ENCODE measurements around the gene ZNF487.
"Not testable (repeated sequence)": the region's sequence is repeated elsewhere in the genome, so short reads cannot be mapped to it uniquely, and the experiment has no call there.

The ZNF487 gene

GRCh38 chr10:43436291-43437140 is at the start of gene ZNF487:
Gene ZNF487 (plus strand): TSS chr10:43437111. CDS start chr10:43475814, 38,703 bp downstream.
- peak; percentile 79 to 82 for DNase-seq

- DNase-seq, result no peak
Measured at GRCh38 chr10:43387678-43388032, 49.3 kb upstream of the ZNF487 start.

GRCh38 chr10:43389867-43390266 is 47.0 kb upstream of the ZNF487 start:
- DNase-seq, result no peak

DNA sequence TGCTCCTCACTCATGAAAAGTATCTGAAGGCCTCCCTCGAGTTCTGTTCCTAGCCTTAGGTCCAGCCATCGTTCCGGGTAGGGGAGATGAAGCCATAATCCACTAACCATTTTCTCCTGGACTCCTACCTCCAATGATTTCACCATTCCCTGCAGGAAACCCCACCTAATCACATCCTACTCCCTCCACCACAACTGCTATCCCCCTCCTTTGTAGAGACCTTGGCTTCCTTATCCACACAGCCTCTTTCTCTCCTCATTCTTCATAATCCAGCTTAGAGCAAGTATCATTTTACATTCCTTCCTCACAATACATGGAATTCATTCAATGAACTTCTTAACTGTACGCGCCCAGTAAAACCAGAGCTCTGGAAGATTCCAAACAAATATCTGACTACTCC is 46.6 kb upstream of the ZNF487 start:
- no peak for DNase-seq

- no peak for DNase-seq
Measured at GRCh38 chr10:43390759-43391158, 46.2 kb upstream of the ZNF487 start.

DNA sequence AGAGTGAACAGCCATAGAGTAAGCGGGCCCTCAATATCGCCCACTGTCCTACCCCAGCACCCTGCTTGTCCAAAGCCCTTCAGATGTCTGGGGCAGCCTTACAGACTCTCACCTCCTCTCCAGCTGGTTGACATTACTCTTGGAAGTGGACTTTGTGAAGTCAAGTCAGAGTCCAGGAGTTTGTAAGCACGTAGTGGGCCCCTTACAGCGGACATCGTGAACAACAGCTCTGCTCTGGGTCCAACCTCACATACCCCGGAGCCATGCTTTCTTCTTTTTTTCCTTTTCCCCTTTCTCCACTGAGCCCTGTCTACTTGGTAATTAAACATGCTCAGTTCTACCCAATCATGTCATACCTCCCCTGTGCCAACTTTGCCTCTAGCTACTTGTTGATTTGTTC is 45.4 kb upstream of the ZNF487 start:
- no peak for DNase-seq

DNA sequence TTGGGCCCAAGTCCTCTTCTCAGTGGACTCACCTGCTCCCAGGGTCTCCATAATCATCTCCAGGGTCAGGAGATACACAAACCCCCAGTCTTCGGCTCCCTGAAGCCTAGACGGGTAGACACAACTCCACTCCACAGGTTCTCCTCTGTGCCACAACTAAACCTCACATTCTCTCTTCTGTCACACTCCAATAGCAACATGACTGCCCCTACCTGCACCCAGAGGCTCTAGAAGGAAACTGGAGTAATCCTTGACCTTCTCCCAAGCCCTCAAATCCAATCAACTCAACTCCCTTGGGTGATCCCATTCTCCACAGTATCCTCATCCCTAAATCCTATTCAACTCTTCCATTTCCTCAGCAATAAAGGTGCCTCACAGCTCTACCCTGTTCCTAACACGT is 44.2 kb upstream of the ZNF487 start:
- no peak for DNase-seq

DNA sequence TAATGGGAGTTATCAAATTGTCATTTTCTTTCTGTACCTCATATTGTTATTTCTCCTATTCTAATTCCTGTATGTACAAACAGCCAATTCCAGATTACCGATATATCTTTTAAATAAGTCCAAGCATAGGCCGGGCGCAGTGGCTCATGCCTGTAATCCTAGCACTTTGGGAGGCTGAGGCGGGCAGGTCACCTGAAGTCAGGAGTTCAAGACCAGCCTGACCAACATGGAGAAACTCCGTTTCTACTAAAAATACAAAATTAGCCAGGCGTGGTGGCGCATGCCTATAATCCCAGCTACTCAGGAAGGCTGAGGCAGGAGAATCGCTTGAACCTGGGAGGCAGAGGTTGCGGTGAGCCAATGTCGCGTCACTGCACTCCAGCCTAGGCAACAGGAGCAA is 43.7 kb upstream of the ZNF487 start:
- DNase-seq, result not testable (repeated sequence)

GRCh38 chr10:43393606-43394360 is 43.1 kb upstream of the ZNF487 start:
- DNase-seq, result no peak

- DNase-seq, result no peak
Measured at GRCh38 chr10:43394868-43395267, 42.0 kb upstream of the ZNF487 start.

DNA sequence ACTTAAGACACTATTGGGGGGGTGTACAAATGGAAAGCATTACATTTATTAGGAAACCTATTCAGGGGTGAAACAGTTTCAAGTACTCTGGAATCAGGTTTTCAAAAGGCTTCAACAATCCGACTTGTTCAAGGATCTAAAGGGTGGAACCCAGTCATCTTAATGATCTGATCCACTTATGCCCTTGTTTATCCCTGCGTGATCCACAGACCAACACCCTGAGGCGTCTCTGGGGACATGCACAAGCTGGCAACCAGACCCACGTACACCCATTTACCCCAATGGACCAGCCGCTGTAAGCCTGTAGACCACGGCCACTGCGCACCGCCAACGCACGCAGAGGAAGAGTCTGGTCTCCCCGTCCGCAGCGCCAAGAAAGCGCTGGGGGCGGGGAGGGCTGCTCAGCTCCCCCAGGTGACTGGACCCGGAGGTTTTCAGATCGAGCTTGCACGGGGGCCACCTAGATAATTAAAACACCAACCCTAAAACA is 41.3 kb upstream of the ZNF487 start:
- no peak for DNase-seq

DNA sequence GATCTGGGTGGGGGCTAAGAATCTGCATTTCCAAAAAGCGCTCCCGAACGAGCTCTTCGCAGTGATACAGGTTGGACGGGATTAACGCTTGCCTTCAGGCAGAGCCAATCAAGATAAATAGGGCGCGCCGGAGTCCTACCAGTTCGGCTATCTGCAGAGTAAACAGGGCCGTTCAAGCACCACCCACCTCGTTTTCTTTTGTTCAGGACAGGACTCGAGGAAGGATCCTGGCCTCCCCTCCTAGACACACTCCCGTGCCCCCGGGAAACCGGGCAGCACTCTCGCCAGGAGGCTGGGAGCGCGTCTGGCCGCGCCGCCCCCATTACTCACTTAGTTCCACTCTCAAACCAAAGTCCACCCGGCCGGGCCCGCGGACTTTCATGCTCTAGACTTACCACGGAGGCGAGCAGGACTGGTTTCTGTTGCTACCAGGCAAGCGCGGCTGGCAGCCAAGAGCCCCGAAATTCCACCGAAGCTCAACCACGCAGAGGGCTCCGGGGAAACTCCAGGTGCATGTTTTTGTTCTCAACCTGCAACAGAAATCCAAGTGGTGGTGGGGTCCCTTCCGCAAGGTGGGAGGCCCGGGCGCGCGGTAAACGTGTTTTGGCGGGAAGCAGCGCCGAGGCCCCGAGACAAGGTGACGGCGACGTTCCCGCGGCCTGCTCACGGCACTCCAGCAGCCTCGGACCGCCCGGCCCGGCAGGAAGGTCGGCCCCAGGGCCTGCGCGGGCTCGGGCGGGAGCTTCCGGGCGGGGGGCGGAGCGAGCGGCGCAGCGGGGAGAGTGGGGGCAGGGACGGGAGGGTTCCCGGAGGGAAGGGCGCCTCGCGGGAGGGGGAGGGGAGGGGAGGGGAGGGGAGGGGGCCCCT is 40.6 kb upstream of the ZNF487 start:
- peak; percentile 71 to 79 for DNase-seq

GRCh38 chr10:43396928-43397624 is 39.8 kb upstream of the ZNF487 start:
- DNase-seq, result peak; percentile 73 to 77

GRCh38 chr10:43398939-43399319 is 38.0 kb upstream of the ZNF487 start:
- no peak for DNase-seq

GRCh38 chr10:43399320-43400310 is 37.3 kb upstream of the ZNF487 start:
- DNase-seq, result no peak

DNA sequence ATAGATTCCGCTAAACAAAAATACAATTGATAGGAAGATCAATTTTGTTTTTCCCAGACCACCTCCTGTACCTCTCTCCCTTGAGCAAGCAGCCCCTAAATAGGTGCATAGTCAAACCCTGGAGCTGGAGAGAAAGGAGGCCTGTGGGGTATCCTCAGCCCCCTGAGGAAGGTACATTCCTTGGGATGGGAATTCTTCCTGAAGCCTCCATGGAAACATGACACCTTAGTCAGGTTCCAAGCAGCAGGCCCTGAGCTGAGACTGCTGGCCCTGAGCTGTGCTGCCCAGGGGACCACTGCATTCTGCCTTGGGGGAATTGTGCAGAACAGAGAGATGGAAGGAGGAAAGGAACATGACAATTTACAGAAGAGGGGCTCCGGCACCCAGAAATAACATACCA is 35.3 kb upstream of the ZNF487 start:
- DNase-seq, result no peak

DNA sequence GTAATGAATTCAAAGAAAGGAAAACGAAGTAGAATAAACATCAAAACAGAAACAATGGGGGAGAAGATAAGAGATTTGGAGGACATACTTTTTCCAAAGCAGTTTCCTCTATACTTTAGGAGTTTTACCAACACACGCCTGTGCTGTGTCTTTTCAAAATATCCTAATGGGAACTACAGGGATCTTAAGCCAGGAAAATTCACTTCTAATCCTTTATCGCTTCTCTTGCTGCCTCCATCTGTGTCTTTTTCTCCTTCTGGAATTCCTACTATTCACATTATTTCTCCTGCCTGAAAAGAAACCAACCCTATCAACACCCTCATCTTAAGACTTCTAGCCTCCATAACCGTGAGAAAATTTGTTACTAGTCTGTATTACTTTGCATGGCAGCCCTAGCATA is 34.7 kb upstream of the ZNF487 start:
- no peak for DNase-seq

DNA sequence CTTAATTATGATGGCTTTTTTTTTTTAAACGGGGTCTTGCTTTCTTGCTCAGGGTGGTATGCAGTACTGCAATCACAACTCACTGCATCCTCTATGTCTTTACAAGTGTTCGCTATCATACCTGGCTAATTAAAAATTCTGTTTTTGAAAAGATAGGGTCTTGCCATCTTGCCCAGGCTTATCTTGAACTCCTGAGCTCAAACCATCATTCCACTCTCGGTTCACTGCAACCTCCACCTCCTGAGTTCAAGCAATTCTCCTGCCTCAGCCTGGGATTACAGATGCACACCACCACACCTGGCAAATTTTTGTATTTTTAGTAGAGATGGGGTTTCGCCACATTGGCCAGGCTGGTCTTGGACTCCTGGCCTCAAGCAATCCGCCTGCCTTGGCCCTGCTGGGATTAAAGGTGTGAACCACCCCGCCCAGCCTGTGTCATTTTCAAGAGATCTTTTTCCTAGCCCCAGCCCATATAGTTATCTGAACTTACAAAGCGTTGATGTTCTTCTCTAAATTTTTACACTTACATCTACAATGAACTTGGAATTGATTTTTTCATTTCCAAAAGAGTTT is 33.9 kb upstream of the ZNF487 start:
- DNase-seq, result no peak

DNA sequence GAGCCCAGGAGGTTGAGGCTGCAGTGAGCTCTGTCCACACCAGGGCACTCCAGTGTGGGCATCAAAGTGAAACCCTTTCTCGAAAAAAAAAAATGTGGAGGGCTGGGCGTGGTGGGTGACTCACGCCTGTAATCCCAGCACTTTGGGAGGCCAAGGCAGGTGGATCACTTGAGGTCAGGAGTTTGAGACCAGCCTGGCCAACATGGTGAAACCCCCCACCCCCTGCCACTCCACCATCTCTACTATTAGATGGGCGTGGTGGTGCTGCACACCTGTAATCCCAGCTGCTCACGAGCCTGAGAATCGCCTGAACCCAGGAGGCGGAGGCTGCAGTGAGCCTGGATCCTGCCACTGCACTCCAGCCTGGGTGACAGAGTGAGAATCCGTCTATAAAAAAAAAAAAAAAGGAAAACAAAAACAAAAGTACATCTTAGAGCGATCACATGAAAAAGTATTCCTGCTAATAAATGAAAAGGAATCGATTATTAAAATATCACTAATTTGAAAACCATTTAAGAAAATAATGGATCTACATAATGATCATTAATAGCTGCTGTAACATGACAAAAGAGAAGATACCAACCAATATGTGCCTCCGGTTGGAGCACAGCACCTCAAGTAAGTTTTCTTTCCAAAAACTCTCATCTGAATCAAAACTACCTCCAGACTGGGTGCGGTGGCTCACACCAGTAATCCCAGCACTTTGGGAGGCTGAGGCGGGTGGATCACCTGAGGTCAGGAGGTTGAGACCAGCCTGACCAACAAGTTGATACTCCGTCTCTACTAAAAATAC is 32.8 kb upstream of the ZNF487 start:
- DNase-seq, result no peak

DNA sequence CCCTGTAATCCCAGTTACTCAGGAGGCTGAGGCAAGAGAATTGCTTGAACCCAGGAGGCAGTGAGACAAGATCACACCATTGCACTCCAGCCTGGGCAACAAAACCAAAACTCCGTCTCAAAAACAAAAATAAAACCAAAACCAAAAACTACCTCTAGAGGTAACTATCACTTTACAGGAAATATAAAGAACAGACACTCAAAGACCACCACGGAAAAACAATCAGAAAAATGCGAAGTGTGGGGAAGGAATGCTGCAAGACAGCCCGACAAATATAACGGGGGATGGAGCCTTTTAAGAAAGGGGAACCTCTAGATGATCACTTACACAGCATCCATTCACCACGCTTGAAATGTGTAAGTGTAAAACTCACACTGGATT is 32.2 kb upstream of the ZNF487 start:
- no peak for DNase-seq

Data from stimulated activated CD4-positive, alpha-beta T cell treated with anti-CD3 and anti-CD28 coated beads, Interleukin-2, amount 100 ng/mL, for 48 hours (primary cell).